Iris pigment epithelial cell (primary cell): ENCODE measurements around the gene TCF4.

Source experiments
- DNase-seq: peaks from one replicate; pipeline ENCODE4 v3.0.0-alpha.2; 2011; ENCODE audit warnings: low read depth

TCF4 gene

DNA sequence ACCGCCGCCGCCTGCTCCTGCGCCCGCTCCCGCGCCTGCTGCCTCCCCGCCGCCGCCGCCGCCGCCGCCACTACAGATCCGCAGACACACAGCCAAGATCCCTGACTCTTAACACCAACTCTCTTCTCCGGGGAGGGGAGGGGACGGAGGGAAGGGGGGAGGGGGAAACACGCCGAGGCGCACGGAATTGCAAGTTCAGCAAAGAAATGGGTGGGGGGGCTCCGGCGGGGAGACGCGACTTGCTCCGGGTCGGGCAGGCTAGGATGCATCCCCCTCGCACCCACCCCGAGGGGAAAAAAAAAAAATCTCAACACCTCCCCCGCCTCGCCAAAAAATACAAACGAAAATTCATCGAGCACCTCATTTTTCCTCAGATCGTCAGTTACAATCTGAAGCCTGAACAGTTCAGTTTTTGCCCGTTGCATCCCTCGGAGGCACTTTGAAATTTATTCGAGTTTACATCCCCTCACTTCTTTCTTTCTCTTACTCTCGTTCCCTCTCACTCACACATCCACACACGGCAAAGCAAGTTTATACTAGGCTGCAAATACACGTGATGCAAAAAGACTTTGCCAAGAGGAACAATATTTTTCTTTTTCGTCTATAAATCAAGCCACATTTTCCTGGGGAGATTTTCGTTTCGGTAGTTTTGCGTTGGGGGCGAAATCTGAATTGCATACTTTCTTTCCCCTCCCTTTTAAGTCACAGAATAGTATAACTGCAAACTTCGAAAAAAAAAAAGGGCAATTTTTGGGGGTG lies at the start of gene TCF4:
TSS of gene TCF4 (minus strand) at position 82 of the 759 bp plus-strand sequence. CDS start 1,076 bp downstream, outside the sequence.
- DNase-seq: peak; percentile 62

DNA sequence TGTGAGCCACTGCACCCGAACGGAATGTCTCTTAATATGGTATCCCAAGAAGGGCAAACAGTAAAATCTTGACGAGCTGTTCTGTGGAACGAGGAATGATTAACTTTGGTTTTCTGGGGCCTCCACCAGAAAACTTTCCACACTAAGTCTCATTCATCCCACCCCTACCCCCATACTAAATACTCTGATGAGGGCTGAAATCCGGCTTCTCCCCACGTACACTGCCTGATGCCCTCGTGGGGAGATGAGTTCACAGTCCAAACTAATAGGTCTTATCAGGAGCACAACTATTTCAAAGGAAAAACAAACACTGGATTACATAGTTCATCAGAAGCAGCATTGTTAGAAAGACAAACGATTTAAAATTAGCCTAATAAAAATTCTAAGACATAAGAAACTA lies 49.2 kb upstream of the TCF4 start:
- no peak for DNase-seq

DNA sequence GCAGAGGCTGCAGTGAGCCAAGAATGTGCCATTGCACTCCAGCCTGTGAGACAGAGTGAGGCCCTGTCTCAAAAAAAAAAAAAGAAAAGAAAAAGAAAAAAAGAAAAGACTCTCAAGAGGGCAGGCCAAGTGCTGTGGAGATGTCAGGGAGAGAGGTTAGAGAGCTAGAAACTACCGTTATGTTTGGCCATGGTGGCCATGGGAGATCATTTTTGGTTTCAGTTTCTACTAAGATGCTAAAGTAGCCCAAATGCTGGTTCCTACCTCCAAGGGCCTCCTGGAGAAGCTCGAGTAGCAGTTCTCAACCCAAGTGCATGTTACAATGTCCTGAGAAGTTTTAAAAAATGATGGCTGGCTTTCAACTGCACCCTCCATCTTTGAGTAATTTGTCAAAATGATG lies 47.4 kb upstream of the TCF4 start:
- DNase-seq: no peak

DNA sequence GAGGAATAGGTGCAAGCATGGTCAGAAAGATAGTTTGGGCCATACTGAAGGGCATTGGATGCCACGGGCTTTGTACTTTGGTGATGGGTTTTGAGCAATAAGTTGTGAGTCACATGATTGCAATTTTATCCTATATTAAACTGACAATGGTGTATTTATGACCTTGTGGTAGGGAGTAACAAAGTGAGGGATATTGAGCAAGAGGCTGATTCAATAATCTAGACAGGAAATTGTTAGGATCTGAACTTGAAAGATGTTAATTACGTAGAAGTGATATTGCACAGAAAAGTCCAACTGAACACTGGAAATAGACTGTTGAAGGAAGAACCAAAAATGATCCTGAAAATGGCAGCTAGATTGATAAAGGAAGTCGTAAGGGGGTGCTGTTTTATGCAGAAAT lies 46.6 kb upstream of the TCF4 start:
- DNase-seq: peak; percentile 90

DNA sequence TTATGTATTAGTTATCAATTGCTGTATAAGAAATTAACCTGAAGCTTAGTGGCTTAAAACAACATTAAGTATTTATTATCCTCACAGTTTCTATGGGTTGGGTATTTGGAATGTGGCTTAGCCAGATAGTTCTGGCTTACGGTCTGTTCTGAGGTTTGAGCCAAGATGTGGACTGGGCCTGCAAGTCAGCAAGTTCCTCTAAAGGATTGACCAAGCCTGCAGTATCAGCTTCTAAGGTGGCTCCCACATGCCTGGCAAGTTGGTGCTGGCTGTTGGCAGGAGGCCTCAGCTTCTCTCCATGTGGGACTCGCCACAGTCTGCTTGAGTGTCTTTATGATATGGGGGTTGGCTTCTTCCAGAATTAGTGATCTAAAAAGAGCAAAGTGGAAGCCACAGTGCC lies 45.0 kb upstream of the TCF4 start:
- DNase-seq: peak; percentile 30

DNA sequence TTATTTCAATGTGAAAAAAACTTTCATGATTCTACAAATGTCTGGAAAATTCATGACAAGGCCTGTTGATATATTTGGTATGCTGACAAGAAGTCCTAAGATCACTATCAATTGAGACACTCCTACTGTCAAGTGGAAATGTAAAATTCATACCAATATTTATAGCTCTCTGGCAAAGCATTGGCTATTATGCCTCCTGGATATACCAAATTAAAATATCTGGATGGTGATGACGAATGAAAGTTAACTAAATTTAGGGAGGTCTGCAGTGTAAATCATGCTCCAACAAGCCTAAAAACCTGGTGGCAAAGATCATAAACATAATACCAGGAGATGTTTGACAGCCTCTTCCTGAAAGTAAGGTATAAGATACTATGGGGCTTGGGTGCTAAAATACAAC lies 41.1 kb upstream of the TCF4 start:
- no peak for DNase-seq

DNA sequence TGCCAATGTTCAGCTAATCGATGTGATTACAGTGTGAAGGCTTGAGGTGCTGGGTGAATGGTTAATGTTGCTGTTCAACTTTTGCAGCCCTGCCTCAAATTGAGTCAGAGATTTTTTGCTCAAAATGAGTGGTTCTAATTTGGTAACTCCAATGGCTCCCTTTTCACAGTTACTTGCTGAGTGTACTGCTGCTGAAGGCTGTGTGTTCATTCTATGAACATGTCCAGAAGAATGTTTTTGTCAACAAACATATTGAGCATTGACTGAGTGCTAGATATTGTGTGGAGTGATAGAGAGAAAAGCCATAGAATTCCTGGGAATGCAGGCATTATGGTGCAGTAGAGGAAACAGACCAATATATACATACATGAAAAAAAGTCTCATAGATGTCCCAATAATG lies 39.0 kb upstream of the TCF4 start:
- DNase-seq: no peak

DNA sequence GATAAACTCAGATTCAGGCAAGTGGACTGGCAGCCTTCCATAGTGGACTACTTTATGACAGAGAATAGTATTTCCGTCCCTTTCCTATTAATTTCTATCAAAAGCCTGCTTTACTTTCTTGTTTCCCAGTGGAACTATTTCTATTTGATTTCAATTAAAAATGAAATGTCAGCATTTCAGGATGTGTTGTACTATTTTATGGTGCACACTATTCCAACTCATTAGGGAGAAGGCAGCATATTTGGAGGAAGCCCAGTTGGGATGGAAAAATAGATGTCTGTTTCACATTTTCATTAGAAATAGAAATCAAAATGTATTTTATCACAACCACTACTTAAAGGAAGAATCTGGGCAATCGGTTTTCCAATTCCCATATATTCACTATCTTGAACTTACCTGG lies 37.9 kb upstream of the TCF4 start:
- DNase-seq: no peak

DNA sequence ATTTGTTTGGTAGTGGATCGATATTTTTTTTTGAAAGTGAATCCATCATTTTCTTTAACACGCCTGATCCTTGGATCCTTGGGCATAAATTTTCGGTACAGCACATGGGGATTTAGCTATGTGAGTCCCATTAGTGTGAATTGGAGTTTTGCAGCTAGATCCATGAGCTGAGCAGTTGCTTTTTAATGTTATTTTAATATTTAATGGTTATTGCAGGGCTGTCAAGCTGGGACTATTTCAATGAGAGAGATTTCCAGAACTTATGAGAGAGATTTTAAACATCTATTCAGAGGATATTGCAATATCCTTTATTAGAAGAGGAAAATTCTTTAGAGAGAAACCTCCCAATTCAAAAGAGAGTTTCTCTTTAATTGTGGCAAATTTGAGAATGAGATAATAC lies 35.6 kb upstream of the TCF4 start:
- DNase-seq: no peak

DNA sequence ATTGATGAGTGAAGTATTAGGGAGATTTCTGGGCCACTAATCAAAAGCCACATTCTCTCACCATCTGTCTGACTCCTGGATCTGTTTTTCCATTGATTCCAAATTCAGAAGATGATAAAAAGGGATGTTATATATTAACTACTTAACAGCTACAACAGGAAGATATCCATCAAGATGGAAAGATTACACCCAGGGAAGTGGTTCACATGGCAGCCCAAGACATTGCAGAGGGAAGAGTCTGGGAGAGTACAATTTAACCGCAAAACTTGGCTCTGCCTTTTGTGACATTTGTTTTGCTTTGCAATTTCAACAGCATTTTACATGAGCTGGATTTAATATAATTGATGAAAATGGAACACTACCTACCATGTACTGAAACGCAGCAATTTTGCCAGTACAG lies 22.5 kb upstream of the TCF4 start:
- no peak for DNase-seq

DNA sequence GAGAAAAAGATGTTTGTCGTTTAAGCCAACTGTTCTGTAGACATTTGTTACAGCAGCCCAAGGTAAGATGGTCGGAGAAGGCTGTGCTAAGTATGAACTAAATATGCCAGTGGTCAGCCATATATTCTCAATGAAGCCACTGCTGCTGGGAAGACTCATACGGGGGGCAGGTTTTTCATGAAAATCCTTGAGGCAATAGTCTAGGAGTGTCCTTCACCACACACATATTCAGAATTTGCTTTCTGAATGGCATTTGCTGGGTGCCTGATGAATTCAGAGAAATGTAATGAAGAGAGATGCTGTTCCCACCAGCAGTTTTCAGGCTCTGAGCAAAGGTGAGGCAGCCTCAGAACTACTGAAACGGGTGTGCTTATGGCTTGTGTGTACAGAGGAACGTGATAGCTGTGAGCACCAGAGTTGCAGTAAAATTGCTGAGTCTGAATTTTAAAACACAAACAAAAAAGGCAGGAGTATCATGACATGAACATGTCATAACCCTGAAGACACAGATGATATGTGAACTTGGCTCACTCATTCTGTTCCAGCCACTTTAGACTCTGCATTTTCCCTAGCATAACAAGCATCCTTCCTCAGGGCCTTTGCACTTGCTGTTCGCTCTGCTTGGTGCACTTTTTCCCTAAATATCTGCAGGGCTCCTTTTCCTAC lies 21.3 kb upstream of the TCF4 start:
- no peak for DNase-seq

DNA sequence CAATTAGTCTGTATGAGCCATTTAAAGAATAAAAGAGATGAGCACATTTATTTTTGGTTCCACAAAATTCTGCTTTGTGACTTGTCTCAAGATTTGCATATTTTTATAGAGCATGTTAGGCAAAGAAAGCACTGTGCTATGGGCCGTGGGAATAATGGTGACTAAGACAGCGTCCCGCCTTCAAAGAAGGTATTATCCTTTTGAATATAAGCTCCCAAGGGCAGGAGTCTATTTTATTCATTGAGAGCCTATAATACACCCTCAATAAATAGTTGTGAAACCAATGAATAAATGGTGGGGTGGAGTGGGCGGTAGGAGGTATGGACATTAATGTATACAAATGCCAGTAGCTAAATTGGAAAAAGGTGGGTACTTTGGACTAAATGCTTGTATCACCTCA lies 20.5 kb upstream of the TCF4 start:
- no peak for DNase-seq

DNA sequence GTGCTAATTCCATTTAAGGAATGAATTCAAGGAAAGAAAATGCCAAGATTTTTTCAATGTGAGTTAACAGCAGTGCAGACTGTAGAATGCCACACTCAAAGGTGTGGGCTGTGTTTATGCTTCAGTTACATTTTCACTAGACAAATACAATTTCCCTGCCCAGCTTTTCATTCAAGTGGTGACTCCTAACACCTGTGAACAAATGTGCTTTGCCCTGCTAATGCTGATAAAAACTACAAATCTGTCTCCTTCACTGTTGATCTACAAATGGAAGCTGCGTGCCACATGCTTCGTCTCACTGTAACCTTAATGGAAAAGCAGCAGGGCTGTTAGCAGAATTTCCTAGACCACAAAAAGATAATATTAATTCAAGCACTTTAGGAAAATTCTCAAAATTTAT lies 19.8 kb upstream of the TCF4 start:
- no peak for DNase-seq

DNA sequence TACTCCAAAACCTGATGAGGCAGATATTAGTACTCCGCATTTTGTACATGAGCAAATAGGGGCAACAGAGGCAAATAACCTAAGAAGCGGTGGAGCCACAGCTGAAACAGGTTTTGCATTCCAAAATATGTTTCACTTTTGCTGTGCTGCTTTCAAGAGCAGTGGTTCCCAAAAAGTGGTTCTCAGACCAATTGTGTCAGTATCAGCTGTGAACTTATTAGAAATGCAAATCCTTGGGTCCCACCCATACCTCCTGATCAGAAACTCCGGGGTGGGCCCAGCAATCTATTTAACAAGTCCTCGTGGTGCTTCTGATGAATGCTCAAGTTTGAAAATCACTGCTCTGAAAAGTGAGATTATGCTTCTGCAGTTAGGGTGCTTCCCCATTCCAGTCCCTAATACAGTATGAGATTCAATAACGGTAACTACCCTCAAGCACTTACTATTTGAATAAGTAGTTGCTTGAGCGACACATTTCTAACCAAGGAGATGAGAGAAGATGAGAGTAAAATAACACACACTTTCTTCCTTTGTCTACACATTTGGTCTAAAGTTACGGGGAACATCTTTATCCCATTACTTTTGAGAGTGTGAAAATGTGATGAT lies 17.8 kb upstream of the TCF4 start:
- DNase-seq: no peak

DNA sequence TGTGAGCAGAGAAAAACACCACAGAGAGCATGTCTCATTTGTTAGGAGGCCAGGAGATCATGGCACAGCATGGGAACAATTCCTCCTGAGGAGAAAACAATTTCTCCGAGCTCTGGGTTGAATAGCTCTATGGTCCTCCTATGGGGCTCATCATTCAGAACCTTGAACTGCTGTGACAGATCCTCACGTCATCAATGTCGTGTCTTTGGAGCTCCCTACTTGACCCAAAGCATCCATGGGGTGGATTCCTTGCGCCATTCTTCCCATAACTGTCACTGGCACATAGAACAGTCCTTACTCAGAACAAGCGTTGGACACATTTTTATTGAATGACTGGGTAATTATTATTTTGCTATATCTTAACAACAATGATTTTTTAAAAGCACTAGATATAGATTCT lies 15.8 kb upstream of the TCF4 start:
- no peak for DNase-seq

DNA sequence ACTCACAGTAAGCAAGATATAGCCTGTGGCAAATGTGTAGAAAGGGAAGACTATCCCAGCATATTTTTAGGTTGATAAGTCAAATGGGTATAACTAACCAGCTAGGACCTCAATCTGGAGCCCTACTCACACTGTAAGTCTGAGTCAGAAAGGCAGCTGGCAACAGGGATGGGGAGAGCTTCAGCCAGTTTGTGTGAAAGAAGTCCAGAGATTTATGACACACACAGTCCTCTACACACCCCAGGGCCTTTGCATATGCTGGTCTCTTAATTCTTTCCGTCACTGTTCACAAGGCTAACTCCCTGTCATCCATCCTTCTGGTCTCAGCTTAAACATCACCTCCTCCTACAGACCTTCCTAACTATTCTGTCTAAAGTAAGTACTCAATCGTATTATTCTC lies 5.9 kb upstream of the TCF4 start:
- peak; percentile 12 for DNase-seq

DNA sequence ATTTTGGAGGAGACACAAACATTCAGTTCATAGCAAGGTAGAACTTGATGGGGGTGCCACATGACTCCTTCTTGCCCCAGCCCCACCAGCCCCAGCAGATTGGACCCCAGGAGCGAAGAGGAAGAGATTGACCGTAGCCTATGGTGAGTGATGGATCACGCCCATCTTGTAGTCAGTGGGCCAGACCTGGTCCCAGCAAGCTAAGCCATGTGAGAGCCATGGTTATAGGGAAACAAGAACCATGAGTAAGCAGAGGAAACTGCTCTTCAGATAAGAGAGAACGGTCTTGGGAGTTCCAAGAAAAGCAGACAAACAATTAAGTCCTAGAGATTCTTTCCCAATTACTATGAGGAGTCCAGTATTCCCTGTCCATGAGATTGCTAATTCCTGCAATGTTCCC lies 4.6 kb upstream of the TCF4 start:
- DNase-seq: peak; percentile 52

DNA sequence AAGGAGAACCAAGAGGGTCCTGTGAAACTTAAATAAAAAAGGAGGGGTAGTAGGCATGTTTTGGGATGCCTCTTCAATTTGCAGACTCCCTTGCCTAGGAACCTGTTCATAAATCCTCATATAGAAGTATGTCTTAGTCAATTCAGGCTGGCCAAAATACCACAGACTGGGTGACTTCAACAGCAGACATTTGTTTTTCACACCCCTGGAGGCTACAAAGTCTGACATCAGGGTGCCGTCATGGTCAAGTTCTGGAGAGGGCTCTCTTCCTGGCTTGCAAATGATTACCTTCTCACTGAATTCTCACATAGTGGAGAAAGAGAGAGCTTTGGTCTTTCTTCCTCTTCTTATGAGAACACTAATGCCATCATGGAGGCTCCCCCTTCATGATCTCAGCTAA lies 4.1 kb upstream of the TCF4 start:
- DNase-seq: no peak

DNA sequence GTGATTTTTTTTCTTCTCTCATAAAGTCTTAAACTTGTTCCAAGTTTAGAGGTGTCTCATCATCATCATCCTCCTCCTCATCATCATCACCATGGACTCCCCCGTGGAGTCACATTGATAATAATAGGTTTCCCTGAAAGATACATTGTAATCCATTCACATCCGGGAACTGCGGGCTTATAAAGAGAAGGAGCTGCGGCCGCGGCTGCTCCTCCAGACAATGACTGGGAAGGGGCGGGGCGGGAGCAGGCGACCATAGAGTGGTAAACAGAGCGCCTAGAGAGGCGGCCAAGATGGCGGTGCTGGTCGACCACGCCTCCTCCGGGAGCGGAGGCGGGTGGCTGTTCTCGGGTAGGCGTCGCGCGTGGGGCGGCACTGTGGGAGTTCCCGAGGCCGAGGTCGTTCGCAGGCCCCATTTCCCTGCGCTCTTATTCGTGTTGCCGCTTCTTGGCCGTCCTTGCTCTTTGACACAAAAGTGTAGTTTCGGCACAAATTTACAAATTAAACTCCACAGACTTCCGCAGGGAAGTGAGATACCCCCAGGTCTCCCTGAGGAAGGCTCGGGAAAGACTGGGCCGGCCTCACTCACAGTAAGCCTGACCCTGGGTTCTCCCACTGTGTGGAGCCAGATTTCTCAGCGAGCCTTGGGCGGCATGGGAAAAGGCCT lies 1.8 kb upstream of the TCF4 start:
- DNase-seq: peak; percentile 96

DNA sequence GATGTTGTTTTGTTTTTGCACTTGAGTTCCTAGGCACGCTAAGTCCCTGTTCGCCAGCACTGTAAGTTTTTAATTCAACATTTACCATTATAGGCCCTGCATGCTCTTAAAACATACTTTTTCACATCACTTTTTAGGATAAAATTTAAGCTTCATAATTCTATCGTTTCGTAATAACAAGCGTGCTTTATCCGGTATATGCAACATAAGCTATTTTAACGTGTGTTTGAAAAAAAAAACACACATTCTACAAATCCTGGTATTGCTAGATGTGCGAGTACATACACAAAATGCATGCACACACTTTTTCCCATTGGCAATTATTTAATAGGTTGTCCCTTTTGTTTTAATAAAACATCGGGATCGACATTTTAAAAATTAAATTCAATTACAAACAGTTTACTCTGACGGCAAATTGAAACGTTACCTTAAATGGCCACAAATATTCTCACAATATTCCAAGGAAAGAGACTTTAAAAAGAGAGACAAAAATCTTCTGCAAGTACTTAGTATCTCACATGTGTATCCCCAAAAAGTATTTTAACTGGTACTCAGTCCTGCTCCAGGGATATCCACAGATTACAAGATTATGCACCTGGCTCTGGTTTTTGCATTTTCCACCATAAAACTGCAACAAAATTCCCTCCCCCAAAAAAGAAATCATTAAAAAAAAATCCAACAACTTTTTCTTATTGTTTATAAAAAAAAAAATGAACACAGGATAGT lies 1.0 kb upstream of the TCF4 start:
- no peak for DNase-seq

DNA sequence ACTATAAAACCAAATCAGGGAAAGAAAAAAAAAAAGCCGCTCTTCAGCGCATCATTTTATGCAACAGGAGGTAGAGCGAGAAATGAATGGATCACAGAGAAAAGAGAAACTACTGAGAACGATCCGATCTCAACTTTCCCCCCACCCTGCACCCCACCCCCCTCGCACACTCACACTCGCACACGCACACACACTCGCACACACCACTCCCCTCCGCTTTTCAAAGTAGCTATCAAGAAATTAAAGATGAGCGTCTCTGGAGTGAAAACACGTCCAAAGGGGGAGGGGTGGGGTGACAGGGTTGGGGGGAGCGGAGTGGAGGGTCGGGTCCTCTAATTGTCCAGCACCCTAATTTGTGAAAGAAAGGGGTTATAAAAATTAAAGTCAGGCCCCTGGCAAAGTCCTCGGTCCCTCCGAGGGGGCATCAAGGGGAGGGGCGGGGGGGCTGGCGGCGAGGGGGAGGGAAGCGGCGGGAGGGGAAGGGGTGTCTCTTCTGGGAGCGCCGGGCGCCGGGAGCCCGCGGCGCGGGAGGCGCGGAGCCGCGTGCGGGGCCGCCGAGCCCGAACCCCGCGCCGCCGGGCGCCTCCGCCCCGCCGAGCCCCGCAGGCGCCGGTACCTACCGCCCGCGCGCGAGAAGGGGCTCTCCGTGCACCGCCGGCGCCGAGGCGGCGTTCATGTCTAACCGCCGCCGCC lies 428 bp downstream of the TCF4 start:
- DNase-seq: peak; percentile 42
